Suprapubic skin (tissue), 4 donors: Measurements from ENCODE around the gene SYT12.

Experiments used
- CTCF ChIP-seq, 2 donors: fragments of 200-600 bp in 1 of 2; fragments of 450-650 bp in 1 of 2; sonication (generic) in 1 of 2; IDR thresholded peaks; one replicate each; pipeline ENCODE4 v1.5.1; 2016 to 2019; ENCODE audit warnings: antibody characterized with exemption in 2 of 2, mild to moderate bottlenecking in 1 of 2, moderate library complexity in 1 of 2
- EP300 ChIP-seq: sonication (generic); formaldehyde crosslinking; IDR thresholded peaks from one replicate; pipeline ENCODE4 v1.6.1; 2017; ENCODE audit warnings: antibody characterized with exemption
- POLR2A ChIP-seq, 2 donors: fragments of 450-650 bp; IDR thresholded peaks; one replicate each; pipeline ENCODE4 v1.6.1; 2017; ENCODE audit warnings: antibody characterized with exemption in 2 of 2, mild to moderate bottlenecking in 2 of 2, moderate library complexity in 2 of 2
- POLR2AphosphoS5 ChIP-seq, 3 donors: sonication (generic); formaldehyde crosslinking; IDR thresholded peaks; one replicate each; pipeline ENCODE4 v1.6.1; 2017; ENCODE audit warnings: antibody characterized with exemption in 3 of 3

GRCh38 chr11:67032830-67033551 lies 10.1 kb downstream of the SYT12 start:
- TF ChIP-seq CTCF (IDR thresholded peaks at IDR 0.05), result no peak
- no peak for TF ChIP-seq POLR2AphosphoS5 (IDR thresholded peaks at IDR 0.05)
- TF ChIP-seq POLR2A (IDR thresholded peaks at IDR 0.05), result no peak
- TF ChIP-seq EP300, result no peak
